SU-DHL-6 (cell line): ENCODE data around the gene CTNNBIP1.

Source experiments
- H2AFZ ChIP-seq: fragments of 200-600 bp; sonication (generic); 2 replicates; pipeline ENCODE4 v1.6.1; 2014; ENCODE audit warnings: low read depth, mild to moderate bottlenecking, moderate library complexity, mixed read lengths, antibody characterized with exemption, low read length; ENCODE audit not compliant: severe bottlenecking
- H3F3A ChIP-seq: fragments of 200-600 bp; shearing (Covaris generic); 2 replicates; pipeline ENCODE4 v1.6.0; 2016; ENCODE audit warnings: antibody characterized with exemption, mild to moderate bottlenecking; ENCODE audit not compliant: insufficient read depth
- H3K27ac ChIP-seq: fragments of 200-600 bp; sonication (generic); 2 replicates; pipeline ENCODE4 v1.5.1; 2016; ENCODE audit warnings: low read depth, mild to moderate bottlenecking, low read length, moderate library complexity, mixed read lengths
- H3K27me3 ChIP-seq: fragments of 200-600 bp; sonication (generic), shearing (Covaris generic); 2 replicates; pipeline ENCODE4 v1.6.0; 2014; ENCODE audit warnings: mild to moderate bottlenecking, low read length
- H3K36me3 ChIP-seq: fragments of 200-600 bp; sonication (generic); 2 replicates; pipeline ENCODE4 v1.6.1; 2014; ENCODE audit warnings: mild to moderate bottlenecking, low read length, mixed read lengths
- H3K4me2 ChIP-seq: fragments of 300-600, 200-600 bp; shearing (Covaris generic), sonication (generic); 2 replicates; pipeline ENCODE4 v1.6.0; 2014; ENCODE audit warnings: low read length, low read depth, mild to moderate bottlenecking; ENCODE audit not compliant: poor library complexity, severe bottlenecking
- H3K4me3 ChIP-seq: fragments of 200-600 bp; sonication (generic); 2 replicates; pipeline ENCODE4 v1.5.1; 2014; ENCODE audit warnings: antibody characterized with exemption, low read length, mild to moderate bottlenecking, mixed read lengths; ENCODE audit not compliant: insufficient read depth, poor library complexity, severe bottlenecking
- H3K79me2 ChIP-seq: fragments of 200-600 bp; sonication (generic); 2 replicates; pipeline ENCODE4 v1.6.1; 2014; ENCODE audit warnings: mild to moderate bottlenecking, low read length, moderate library complexity; ENCODE audit not compliant: insufficient read depth
- H3K9ac ChIP-seq: fragments of 200-600 bp; sonication (generic); 2 replicates; pipeline ENCODE4 v1.7.0; 2014; ENCODE audit warnings: mild to moderate bottlenecking, low read length
- H3K9me2 ChIP-seq: fragments of 200-600 bp; sonication (generic); replicated peaks from 2 replicates; pipeline ENCODE4 v1.6.1; 2014; ENCODE audit warnings: low read length; ENCODE audit not compliant: insufficient read depth
- H3K9me3 ChIP-seq: fragments of 200-600 bp; sonication (generic); 2 replicates; pipeline ENCODE4 v1.6.1; 2014; ENCODE audit warnings: low read length, mixed read lengths; ENCODE audit not compliant: insufficient read depth
- H4K20me1 ChIP-seq: fragments of 200-600 bp; sonication (generic); 2 replicates; pipeline ENCODE4 v1.6.1; 2014; ENCODE audit warnings: low read depth, mild to moderate bottlenecking, antibody characterized with exemption, low read length, moderate library complexity, mixed read lengths
- EZH2phosphoT487 ChIP-seq: fragments of 200-600 bp; sonication (generic), shearing (Covaris generic); conservative IDR thresholded peaks from 2 replicates; pipeline ENCODE4 v1.6.1; 2018; ENCODE audit warnings: mild to moderate bottlenecking, antibody characterized with exemption, low read length, moderate library complexity, mixed read lengths
- TF ChIP-seq, protein P1 (sequence below): fragments of 200-600 bp; sonication (generic); IDR thresholded peaks from one replicate; pipeline ENCODE4 v1.5.1; 2017; ENCODE audit warnings: antibody characterized with exemption, mild to moderate bottlenecking, low read length, moderate library complexity; ENCODE audit not compliant: insufficient read depth, poor library complexity, severe bottlenecking

Gene CTNNBIP1

DNA sequence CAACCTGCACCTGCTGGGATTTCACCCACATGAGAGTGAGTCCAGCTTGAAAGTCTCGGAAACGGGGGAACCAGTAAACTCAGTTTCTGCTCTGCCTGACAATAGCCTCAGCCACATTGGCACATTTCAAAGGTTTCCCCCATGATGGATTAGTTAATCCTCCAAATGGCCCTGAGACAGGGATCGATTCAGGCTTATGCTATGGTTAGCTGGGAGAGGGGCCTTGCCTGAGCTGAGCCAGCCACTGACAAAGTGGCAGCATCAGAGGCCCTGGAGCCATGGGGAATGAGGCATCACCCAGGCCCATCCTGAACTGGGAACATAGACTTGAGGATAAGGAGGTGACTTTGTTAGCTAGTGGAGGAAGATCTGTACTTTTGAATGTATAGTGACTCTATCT, 83.5 kb downstream of the CTNNBIP1 start:
- H3K4me3 ChIP-seq = no peak overlapping the region
- H3K27me3 ChIP-seq = no peaks in the 10 kb centered on the region
- H3K27ac ChIP-seq = no peak overlapping the region
- H3K79me2 ChIP-seq = peaks cover 18% of the 10 kb centered on the region
- peaks cover 8% of the 10 kb centered on the region; the same call in 1 of the 2 replicates for H3K36me3 ChIP-seq
- H3F3A ChIP-seq = peaks cover 32% of the 10 kb centered on the region
- no peaks in the 10 kb centered on the region for H3K9me2 ChIP-seq
- TF ChIP-seq EZH2phosphoT487 = no peak
- TF ChIP-seq, protein P1, sequence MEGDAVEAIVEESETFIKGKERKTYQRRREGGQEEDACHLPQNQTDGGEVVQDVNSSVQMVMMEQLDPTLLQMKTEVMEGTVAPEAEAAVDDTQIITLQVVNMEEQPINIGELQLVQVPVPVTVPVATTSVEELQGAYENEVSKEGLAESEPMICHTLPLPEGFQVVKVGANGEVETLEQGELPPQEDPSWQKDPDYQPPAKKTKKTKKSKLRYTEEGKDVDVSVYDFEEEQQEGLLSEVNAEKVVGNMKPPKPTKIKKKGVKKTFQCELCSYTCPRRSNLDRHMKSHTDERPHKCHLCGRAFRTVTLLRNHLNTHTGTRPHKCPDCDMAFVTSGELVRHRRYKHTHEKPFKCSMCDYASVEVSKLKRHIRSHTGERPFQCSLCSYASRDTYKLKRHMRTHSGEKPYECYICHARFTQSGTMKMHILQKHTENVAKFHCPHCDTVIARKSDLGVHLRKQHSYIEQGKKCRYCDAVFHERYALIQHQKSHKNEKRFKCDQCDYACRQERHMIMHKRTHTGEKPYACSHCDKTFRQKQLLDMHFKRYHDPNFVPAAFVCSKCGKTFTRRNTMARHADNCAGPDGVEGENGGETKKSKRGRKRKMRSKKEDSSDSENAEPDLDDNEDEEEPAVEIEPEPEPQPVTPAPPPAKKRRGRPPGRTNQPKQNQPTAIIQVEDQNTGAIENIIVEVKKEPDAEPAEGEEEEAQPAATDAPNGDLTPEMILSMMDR = no peak
- no peak overlapping the region for H2AFZ ChIP-seq
- peaks cover 10% of the 10 kb centered on the region; the same call in 1 of the 2 replicates for H4K20me1 ChIP-seq
- no peaks in the 10 kb centered on the region for H3K9me3 ChIP-seq
- H3K4me2 ChIP-seq = no peak overlapping the region
- no peak overlapping the region for H3K9ac ChIP-seq

DNA sequence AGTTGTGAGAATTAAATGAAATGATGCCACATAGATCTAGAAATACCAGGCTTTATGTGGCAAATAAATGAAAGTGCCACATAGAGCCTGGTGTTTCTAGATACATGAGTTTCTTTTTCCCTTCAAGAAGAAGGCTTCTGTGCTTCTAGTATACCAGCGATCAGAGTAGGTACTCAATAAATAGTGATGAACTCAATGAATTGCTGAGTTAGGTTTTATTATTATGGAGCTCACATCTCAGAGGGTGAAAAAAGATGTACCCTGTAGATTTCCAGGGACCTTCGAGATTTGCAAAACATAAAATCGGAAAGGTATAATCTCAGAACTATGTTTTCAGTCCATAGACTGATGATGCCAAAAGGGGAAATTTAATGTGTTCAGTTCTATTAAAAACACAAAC, 84.0 kb downstream of the CTNNBIP1 start:
- H4K20me1 ChIP-seq = peaks cover 10% of the 10 kb centered on the region; the same call in 1 of the 2 replicates
- H3K36me3 ChIP-seq = peaks cover 8% of the 10 kb centered on the region; the same call in 1 of the 2 replicates
- H3K79me2 ChIP-seq = peaks cover 23% of the 10 kb centered on the region
- no peak overlapping the region for H3K4me3 ChIP-seq
- TF ChIP-seq, protein P1 = no peak
- TF ChIP-seq EZH2phosphoT487 = no peak
- H3K27ac ChIP-seq = no peak overlapping the region
- H3F3A ChIP-seq = peaks cover 36% of the 10 kb centered on the region
- H2AFZ ChIP-seq = no peak overlapping the region
- no peaks in the 10 kb centered on the region for H3K27me3 ChIP-seq
- no peak overlapping the region for H3K4me2 ChIP-seq
- no peak overlapping the region for H3K9ac ChIP-seq
- H3K9me3 ChIP-seq = no peaks in the 10 kb centered on the region
- H3K9me2 ChIP-seq = no peaks in the 10 kb centered on the region

GRCh38 chr1:9825093-9826074, 84.7 kb downstream of the CTNNBIP1 start:
- Histone ChIP-seq H3K4me2 (no peak overlapping the region), H3K9ac (no peak overlapping the region), H3K27ac (no peak overlapping the region), H3K4me3 (no peak overlapping the region), H3K9me3 (no peaks in the 10 kb centered on the region), H4K20me1 (peaks cover 10% of the 10 kb centered on the region; the same call in 1 of the 2 replicates), H3K27me3 (no peaks in the 10 kb centered on the region), H3K79me2 (peaks cover 30% of the 10 kb centered on the region), H3K36me3 (peaks cover 8% of the 10 kb centered on the region; the same call in 1 of the 2 replicates), H3F3A (peaks cover 36% of the 10 kb centered on the region), H3K9me2 (no peaks in the 10 kb centered on the region), H2AFZ (no peak overlapping the region)
- no peak for TF ChIP-seq EZH2phosphoT487
- TF ChIP-seq, protein P1 = no peak
